Fibroblast of pulmonary artery (primary cell): ENCODE data around the gene SMIM29.
"Not testable (repeated sequence)": the region's sequence is repeated elsewhere in the genome, so short reads cannot be mapped to it uniquely, and the experiment has no call there.

Experiments used
- DNase-seq: peaks from one replicate; pipeline ENCODE4 v3.0.0-alpha.2; 2010; ENCODE audit warnings: low read depth
- H3K4me3 ChIP-seq: replicated peaks from 2 replicates; pipeline ENCODE4 v1.5.1; 2011; ENCODE audit warnings: low read depth, mild to moderate bottlenecking, control low read depth, low read length, moderate library complexity
- TF ChIP-seq, protein P1 (sequence below): IDR thresholded peaks from 2 replicates; pipeline ENCODE4 v1.5.1; 2011; ENCODE audit warnings: mild to moderate bottlenecking, control low read depth, low read length, inconsistent platforms; ENCODE audit errors: missing control alignments

SMIM29 gene

DNA sequence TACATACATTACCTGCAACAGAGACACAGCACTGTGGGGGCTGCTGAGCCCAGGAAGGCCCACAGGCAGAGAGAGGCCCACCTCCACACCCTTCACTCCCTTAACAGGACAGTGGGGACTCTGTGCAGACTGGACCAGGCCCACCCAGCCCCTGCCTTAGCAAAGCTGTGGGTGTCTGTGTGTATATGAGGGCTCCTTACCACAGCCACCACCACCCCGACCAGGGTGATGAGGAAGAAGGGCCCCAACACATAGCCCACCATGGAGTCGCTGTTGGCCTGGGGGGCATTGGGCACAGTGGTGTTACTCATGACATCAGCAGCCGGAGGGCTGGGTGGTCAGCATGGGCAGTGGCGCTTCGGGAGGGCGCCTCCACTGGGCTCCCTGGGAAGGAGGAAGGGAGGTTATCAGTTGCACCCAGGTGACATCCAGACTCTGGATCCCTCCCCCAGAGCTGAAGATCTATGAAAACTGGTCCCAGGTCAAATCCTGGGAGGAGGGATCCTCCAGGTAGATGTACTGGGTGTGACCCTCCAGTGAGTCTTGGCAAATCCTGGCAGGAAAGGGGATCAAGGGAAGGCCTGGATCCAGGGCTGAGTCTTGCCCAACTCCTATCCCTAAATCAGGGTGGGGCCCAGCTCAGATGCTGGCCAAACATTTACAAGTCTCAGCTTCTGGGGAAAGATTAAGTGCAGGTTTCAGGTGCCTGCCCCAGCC lies 1.2 kb downstream of the SMIM29 start:
- TF ChIP-seq, protein P1, sequence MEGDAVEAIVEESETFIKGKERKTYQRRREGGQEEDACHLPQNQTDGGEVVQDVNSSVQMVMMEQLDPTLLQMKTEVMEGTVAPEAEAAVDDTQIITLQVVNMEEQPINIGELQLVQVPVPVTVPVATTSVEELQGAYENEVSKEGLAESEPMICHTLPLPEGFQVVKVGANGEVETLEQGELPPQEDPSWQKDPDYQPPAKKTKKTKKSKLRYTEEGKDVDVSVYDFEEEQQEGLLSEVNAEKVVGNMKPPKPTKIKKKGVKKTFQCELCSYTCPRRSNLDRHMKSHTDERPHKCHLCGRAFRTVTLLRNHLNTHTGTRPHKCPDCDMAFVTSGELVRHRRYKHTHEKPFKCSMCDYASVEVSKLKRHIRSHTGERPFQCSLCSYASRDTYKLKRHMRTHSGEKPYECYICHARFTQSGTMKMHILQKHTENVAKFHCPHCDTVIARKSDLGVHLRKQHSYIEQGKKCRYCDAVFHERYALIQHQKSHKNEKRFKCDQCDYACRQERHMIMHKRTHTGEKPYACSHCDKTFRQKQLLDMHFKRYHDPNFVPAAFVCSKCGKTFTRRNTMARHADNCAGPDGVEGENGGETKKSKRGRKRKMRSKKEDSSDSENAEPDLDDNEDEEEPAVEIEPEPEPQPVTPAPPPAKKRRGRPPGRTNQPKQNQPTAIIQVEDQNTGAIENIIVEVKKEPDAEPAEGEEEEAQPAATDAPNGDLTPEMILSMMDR = no peak
- peak overlapping the region; percentile 81 for H3K4me3 ChIP-seq
- no peak for DNase-seq

DNA sequence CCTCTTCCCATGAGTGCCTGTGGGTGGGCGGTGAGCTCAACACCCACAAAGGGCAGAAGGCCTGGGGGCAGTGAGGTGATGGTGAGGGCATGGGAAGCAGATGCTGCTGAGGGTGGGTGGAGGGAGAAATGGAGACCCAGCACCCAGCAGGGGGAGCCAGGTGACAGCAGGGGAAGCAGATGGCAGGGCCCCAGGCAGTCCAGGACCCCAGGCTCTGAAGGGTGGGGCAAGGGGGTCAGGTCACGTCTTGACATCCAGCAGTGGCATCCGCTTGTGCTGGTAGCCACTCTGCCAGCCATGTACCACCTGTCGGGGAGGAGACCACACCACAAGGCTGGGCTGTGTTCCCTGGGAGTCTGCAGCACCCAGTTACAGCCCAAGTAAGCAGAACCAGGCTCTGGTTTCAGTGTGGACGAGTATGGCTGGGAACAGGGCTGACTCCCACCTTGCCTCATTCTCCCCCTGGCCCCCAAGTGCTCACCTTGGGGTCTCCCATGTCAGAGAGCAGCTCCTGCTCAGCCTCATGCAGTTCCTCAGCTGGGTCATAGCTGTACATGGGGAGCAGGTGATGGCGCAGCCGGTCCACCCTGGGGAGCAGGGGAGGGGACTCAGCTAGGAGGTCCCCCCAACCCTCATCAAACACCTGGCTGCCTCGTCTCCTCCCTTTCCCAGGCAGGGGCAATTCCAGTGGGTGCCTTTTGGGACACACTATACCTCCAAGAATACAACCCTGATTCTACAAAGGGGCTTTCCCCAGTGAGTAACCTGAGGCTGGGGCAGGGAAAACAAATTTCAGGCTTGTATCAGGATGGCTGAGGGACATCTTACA lies 2.0 kb downstream of the SMIM29 start:
- H3K4me3 ChIP-seq = no peak overlapping the region
- no peak for DNase-seq
- TF ChIP-seq, protein P1 = peak; percentile 53

DNA sequence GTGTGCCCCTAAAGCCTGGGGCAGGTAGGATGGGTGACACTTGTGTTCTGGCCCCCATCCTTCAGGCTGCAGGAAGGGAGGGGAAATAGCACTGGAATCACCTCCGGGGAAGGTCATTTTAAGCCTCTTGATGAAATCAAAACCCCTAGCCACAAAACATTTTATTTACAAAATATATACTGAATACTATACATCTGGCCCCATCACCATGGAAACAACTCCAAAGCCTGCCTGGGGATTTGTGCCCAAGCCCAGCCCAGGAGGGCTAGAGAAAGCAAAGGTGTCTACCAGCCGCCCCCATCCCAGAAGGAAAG lies 2.6 kb downstream of the SMIM29 start:
- H3K4me3 ChIP-seq = no peak overlapping the region
- TF ChIP-seq, protein P1 = no peak
- DNase-seq = no peak

DNA sequence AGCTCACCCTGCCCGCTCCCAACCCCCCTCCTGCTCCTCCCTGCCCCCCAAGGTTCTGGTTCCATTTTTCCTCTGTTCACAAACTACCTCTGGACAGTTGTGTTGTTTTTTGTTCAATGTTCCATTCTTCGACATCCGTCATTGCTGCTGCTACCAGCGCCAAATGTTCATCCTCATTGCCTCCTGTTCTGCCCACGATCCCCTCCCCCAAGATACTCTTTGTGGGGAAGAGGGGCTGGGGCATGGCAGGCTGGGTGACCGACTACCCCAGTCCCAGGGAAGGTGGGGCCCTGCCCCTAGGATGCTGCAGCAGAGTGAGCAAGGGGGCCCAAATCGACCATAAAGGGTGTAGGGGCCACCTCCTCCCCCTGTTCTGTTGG lies 3.1 kb downstream of the SMIM29 start:
- not testable (repeated sequence) for H3K4me3 ChIP-seq, DNase-seq

DNA sequence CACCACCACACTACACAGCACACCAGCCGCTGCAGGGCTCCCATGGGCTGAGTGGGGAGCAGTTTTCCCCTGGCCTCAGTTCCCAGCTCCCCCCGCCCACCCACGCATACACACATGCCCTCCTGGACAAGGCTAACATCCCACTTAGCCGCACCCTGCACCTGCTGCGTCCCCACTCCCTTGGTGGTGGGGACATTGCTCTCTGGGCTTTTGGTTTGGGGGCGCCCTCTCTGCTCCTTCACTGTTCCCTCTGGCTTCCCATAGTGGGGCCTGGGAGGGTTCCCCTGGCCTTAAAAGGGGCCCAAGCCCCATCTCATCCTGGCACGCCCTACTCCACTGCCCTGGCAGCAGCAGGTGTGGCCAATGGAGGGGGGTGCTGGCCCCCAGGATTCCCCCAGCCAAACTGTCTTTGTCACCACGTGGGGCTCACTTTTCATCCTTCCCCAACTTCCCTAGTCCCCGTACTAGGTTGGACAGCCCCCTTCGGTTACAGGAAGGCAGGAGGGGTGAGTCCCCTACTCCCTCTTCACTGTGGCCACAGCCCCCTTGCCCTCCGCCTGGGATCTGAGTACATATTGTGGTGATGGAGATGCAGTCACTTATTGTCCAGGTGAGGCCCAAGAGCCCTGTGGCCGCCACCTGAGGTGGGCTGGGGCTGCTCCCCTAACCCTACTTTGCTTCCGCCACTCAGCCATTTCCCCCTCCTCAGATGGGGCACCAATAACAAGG lies 3.6 kb downstream of the SMIM29 start:
- DNase-seq, H3K4me3 ChIP-seq: not testable (repeated sequence)

DNA sequence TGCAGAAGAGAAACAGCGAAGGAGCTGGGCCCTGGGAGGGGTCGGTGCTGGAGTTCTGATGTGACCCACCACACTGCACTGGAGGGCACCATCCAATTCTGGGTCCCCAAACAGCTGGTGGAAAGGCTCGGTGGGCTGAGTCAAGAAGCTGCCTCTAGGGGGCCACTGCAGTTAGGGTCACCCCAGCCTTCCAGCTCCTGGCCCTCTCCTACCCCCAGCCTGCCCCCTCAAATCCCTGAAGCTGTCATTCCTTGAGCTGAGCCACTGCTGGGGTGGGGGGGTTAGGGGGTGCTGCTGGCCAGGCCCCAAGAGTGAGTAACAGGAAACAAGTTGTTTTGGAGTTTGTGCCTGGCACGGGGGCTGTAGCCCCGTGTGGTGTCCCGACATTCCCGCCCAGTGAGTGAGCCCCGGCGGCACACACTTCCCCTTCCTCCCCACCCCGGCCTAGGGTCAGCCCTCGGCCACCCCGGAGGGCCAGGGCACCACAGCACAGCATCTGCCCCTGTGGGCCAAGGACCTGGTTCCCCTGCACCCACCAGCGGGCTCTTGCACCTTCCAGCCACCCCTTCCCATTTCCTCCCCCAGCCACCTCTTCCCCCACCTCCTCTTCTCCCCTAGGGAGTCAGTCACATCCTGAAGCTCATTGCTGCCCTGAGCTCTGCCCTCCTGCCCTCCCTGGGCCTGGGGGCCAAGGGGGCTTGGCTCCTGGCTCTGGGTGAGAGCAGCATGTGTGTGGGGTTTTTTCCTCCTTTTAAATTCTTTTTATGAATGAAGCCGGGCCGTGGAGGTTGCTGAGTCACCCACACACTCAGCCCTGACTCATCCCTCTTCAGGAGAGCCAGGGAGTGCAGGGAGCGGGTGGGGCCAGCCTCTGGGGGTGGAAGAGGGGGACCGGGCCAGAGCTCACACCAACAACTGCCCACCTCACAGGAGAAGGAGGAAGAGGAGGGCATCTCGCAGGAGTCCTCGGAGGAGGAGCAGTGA lies 4.6 kb downstream of the SMIM29 start:
- H3K4me3 ChIP-seq = peak overlapping the region; percentile 7
- DNase-seq = peak; percentile 88

More for the DNA sequence above, 4.6 kb downstream of the SMIM29 start:
- TF ChIP-seq, protein P1 = peak; percentile 45
